ENCODE measurements around the gene MRPS35.
"Not testable (repeated sequence)": the region's sequence is repeated elsewhere in the genome, so short reads cannot be mapped to it uniquely, and the experiment has no call there.

Gene MRPS35

DNA sequence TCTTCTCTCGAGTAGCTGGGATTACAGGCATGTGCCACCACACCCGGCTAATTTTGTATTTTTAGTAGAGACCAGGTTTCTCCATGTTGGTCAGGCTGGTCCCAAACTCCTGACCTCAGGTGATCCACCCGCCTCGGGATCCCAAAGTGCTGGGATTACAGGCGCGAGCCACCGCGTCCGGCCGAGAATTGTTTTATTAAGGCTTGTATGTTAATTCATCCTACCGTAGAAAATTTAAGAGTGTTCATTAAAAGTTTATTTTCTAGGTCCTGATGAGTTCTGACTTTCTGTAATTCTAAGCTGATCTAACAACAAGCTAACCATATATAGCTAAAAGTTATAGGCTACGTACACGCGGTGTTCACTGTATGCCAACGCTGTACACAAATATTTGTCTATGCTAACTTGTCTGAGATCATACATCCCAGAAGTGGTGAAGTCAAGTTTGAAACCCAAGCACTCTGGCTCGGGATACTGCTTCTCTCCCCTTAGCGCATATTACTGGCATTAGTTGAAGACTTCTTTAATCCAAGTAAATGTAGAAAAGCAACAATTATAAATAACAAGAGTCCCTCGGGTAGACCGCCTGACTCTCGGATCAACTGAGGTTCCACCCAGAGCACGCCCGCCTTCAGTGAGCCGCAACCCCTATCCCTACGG, 570 bp upstream of the MRPS35 start:
- no peak for DNase-seq

DNA sequence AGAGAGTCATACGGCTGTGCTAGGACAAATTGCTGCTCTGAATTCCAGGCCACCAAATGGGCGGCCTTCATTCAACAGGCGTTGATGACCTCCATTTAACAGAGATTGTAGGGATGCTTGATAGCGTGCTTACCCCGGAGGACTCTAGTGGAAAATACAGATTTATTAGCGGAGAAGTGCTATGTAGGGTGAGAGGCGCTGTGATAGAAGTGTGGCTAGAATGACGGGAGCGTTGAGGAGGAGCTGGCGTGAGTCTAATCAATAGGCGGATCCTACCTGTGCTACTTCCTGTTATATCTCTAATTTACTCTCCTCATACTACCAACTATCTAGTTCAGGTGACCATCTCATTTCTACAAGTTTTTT, 668 bp downstream of the MRPS35 start:
- peak; percentile 24 for DNase-seq

DNA sequence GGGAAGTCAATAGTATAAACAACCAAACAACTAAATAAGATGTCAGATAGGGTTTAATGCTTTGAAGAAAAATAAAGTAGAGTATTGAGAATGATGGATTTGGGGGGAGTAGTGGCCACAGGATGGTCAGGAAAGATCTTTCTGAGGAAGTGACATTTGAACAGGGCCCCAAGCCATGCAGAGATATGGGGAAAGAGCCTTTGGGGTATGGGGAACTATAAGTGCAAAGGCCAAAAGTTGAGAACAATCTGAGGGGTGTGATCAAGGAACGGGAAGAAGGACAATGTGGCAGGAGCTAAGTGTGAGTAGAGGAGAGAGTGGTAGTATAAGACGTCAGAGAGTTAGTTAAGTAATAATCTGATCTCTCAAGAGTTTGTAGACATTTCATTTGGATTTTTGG, 1.3 kb downstream of the MRPS35 start:
- DNase-seq: peak; percentile 74

DNA sequence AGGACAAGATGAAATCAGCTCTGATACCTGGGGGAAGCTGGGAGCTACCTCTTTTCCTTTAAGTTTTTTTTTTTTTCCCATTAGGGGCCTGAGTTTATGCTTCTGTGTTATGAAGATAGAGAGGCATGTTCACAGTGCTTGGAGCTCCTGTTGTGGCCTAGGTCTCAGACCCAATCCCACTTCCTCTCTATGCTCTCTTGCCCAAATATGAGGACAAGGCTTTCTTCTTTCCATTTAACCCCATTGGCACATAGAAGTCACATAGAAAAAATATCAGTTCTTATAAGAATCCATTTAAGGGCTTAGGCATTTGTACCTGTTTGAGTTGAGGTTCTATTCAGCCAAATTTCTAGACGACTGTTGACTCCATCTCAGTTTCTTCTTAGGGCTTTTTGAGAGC, 12.6 kb downstream of the MRPS35 start:
- DNase-seq: peak; percentile 10

DNA sequence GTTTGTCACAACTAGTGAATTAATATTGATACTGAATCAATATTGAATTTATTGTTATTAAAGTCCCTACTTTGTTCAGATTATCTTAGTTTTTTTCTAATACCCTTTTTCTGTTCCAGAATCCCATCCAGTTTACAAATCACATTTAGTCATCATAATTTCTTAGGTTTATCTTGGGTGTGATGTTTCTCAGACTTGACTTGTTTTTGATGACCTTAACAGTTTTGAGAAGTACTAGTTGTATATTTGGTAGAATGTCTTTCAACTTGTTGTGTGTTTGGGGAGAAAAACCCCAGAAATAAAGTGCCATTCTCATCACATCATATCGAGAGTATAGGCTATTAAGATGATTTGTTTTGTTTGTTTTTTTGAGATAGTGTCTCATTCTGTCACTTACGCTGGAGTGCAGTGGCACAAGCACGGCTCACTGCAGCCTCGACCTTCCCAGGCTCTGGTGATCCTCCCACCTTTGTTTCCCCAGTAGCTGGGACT, 19.5 kb downstream of the MRPS35 start:
- DNase-seq: no peak

DNA sequence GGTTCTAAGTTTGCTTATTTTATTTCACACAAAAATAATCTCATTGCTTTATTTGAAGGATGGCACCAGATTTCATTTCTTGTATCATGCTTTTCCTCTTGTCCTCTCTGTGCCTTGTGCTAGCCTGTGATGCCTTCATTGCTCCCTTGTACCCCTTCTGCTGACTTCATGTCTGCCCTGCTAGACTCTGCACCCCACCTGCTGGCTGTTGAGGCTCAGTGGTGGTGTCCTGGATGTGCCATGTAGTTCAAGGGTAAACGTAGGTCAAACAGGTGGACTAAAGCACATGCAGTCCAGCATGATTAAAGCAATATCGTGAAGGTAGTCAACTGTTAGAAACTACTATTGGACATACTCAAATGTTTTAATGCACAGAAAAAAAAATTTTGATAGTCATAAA, 21.6 kb downstream of the MRPS35 start:
- no peak for DNase-seq

DNA sequence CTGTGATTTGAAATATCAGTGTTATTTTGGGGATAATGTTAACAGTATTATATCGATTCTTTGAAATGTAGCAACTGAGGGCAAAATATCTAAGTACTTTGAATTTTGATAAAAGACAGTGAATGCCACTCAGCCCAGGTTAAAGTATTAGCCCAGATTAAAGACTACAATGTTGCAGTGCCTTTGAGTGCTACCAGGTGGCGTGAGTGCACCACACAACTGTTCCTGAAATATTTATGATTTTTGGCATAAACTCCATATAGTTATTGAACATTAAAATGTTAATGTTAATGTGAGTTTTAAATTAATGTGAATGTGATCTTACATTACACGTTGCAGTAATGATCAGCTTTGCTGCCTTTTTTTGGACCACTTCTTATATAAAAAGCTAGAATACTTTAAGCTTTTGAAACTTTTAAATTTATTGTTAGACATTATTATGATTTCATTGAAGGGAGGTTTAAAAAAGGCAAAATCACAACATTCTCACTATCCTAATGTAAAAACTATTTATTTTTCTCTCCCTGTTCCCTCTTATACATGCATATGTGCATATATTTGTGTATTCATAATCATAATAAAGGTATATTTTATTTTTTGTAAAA, 22.5 kb downstream of the MRPS35 start:
- peak; percentile 18 for DNase-seq

DNA sequence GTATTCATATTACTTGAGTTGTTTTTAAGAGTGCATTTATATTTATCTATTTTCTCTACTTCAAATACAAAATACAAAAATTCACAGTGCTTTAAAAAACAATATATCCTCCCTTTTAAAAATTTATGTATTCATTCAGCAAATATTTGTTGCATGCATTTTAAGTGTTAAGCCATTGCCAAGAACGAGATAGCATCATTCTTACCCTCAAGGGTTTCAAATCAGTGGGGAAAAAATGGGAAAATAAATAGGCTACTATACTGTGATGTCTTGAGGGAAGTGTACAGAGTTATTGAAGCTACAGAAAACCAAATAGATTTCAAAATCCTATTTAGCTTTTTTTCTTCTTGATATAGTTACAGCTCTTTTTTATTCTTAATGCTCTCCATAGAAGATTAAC, 23.2 kb downstream of the MRPS35 start:
- DNase-seq: no peak

DNA sequence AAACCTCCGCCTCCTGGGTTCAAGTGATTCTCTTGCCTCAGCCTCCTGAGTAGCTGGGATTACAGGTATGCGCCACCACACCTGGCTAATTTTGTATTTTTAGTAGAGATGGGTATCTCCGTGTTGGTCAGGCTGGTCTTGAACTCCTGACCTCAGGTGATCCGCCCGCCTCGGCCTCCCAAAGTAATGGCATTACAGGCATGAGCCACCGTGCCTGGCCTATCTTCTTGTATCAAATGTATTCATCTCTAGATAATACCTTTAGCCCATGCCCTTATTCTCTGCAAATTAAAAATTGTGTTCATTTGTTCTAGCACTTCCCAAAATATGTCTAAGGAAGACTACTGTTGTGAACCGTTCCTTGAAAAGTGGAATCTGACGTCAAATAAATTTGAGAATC, 23.7 kb downstream of the MRPS35 start:
- DNase-seq: not testable (repeated sequence)

DNA sequence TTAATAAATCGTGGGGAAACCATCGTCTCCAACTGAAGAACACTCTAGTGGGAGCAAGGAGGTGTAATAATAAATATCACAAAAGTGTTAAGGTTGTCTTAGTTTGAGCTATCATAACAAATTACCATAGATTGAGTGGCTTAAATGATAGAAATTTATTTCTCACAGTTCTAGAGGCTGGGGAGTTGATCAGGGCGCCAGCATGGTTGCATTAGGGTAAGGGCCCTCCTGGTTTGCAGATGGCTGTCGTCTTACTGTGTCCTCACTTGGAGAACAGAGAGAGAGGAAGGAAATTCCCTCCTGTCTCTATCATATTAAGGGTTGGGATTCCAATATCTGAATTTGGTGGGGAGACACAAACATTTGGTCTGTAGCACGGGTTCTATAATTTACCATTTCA, 33.0 kb downstream of the MRPS35 start:
- no peak for DNase-seq

DNA sequence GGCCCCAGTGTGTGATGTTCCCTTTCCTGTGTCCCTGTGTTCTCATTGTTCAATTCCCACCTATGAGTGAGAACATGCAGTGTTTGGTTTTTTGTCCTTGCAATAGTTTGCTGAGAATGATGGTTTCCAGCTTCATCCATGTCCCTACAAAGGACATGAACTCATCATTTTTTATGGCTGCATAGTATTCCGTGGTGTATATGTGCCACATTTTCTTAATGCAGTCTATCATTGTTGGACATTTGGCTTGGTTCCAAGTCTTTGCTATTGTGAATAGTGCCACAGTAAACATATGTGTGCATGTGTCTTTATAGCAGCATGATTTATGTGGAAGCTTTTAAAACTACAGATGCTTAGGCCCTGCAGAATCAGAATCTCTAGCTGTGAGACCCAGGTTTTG, 35.1 kb downstream of the MRPS35 start:
- DNase-seq: not testable (repeated sequence)

DNA sequence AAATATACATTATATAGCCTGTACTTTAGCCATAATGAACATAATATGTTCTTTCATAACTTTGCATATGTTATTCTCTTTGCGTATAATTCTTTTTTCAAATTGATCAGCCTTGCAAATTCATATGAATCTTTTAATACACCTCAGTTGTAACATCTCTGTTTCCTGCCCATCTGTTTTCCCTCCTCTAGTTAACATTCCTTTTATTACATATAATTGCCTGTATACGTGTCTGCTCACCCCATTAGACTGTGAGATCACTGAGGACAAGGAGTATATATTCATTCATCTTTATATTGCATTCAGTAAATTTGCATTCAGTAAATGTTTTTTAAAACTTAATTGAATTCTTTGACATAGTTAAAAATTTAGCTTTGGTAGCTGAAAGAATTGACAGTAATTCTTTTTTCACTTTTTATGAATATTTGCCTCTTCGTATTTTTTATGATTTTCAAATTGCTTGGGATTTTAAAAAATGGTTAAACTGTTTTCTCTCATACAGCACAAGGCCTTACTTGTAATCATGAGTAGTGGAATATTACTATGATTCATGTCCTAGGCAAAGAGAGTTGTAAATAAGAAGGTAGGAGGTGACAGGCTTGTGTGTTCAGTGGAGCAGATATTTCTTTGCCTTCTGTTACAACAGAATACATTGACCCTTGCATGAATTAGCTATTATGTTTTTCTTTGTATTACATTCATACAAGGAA, 36.6 kb downstream of the MRPS35 start:
- DNase-seq: no peak

DNA sequence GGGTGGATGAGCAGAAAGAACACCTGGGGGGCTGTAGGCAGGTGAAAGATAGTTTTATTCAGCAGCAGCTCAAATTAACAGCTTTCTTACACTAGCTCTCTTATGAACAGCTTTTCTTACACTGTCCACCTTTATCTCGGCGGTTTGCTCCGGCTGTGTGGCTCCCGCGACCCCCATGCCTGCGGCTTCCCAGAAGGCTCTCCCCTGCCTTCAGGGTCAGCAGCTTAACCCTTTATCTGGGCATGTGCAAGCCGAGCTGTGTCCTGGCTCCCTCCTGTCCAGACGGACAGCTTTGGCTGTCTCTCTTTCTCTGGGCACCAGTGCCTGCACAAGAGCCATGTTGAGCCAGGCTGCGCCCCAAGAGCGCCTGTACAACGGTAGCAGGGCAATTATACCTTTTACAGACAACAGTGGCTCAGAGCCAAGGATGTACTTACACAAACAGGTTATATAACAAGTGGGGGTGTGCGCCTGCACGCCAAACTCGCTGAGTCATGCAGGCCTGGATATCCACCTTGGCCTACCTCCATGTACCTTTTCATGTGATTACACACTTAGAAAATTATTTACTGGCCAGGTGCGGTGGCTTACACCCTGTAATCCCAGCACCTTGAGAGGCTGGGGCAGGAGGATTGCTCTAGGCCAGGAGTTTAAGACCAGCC, 40.9 kb downstream of the MRPS35 start:
- DNase-seq: no peak

DNA sequence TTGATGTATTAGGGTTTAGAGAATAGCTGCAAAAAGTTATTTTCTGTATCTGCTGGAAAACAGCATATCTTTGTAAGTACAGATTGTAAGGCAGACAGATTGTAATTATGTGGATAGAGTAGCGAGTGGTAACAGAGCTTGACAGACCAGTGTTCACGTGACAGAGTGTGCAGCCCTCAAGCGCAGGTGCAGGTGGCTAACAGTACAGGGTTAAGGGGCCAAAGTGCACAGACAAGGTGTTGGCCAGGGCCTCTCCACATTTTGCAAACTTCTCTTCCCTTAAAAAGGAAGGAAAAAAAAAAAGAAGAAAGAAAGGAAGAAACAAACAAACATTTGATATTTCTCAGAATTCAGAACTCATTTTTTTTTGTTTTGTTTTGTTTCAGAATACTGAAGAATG, 44.2 kb downstream of the MRPS35 start:
- DNase-seq: no peak

DNA sequence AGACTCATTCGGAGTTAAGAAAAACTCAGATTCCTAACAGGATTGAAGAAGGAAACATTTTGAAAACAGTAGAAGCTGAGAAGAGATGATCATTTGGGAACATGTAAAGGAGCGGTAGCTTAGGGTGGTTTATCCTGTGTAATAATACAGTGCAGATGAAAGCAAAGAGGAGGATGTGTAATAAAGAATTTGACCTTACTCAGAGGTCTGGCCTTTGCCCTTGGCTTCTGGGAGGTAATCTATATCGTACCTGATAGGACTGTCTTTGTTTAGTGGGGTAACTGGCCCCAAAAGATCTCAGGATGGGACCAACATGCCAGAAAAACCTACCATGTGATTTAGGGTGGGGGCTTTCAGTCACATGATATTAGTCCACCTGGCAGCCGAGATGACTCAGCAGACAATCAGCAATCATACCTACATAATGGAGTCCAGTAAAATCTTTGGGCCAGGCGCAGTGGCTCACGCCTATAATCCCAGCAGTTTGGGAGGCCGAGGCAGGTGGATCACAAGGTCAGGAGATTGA, 46.1 kb downstream of the MRPS35 start:
- DNase-seq: no peak

DNA sequence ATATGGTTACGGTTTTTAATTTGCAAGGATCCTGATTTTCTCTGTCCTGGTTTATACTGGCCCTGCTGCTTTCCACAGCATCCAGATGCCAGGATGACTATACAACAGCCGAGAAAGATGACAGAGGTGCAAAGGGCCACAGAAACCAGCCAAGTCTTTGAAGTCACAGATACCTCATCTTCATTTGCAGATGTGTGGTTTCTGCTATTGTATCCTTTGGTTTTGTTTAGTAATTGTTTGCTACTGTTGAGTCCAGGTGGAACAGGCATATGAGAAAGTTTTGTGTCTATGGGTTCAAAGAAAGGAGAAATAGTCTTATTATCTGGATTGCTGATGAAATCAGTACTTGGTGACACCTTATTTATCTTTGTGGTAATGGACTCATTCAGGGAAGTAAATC, 52.1 kb downstream of the MRPS35 start:
- DNase-seq: no peak

DNA sequence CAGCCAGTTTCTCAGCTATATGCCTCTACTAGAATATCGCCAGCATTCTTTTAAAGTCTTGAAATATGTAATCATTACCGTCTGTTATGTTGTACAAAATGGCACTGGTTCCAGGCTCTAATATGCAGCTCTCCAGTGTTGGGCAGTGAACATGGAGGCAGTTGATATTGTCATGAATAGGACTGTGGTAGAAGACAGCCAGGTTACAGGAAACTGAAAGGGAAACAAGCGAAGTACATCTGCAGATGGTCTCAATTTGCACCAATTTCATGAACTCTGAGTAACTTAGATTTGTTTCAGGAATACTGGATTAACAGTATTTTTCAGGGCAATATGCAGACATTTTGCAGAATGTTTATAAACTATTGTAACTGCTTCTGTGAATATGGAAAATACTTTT, 56.0 kb downstream of the MRPS35 start:
- DNase-seq: no peak

DNA sequence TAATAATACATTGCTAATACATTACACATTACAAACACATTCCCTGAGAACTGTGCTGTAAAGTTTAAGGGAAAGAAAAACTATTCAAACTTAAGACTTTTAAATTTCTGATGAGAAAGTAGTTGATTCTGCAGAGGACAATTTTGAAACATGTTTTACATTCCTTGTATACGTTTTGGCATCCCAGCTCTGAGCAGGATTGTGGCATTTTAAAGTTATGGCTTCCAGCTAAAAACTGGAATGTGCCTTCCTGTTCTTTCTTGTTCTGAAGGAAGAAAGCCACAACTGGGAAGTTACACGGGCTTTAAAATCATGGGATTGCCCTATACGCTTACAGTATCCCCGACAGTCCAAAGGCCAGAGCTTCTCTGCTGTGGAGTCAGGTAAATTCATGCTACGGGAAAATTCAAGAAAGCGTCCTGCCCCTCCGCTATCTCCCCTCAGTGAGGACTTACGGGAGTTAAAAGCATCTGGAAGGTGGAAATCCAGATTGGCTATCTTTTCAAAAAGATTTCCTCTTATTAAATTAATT, 58.6 kb downstream of the MRPS35 start:
- DNase-seq: no peak

DNA sequence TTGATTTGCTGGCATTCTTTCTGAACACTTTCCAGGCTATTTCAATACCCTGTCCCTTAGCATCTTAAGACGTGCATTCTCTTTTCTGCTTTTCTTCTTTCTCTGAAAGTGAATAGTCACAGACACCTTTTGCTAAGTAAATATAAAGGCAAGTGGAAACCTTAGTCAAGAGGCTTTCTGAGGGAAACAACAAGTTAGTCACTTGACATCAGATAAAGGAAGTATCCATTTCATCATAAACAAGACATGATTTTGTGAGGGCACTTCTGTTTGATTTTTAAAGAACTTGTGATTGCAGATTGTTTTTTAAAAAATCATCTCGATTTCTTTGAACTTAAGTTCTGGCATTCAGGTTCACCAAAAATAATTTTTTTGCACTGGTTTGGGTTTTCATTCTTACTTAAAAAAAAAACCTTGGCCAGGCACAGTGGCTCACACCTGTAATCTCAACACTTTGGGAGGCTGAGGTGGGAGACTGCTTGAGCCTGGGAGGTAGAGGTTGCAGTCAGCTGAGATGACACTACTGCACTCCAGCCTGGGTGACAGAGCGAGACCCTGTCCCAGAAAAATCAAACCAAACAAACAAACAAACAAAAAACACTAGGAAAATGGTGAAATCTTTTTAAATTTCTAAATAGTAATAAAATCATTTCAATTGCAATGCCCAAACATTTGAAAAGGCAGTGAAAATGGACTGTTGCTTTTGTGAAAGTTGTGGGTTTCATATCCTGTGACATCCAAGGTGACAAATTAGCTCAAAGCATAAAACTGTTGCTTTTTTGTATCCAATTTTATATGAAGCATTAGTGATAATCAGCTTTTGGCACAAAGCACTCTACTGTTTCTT, 61.1 kb downstream of the MRPS35 start:
- DNase-seq: no peak

DNA sequence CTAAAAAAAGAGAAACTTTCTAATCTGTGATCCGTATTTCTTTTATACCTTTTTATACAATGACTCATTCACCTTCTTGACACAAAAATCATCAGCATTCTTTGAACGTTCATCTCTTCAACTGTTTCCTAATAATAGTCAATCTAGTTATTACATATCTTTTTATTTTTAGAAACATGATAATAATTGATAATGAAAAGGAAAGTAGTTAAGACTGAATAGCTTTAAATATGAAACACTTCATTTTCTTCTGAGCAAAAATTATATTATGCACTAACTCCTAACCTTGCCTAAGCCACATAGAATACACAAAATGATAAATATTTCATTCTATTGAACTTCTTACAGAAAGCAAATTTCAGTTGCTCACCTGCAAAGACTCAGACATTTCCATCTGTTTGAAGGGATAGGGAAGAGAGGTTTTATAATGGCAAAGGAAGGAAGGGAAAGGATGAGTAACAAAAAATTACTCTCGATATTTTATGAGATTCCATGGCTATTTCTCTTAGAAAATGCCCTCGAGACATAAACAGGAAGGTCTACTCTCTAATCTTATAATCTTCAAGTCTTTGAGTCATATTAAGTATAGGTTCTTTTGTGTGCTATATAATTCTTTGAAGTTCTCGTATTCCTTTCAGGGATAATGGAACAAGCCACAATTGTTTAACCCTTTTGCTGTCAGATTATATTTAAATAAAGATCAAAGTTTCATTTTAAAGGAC, 61.9 kb downstream of the MRPS35 start:
- no peak for DNase-seq

DNA sequence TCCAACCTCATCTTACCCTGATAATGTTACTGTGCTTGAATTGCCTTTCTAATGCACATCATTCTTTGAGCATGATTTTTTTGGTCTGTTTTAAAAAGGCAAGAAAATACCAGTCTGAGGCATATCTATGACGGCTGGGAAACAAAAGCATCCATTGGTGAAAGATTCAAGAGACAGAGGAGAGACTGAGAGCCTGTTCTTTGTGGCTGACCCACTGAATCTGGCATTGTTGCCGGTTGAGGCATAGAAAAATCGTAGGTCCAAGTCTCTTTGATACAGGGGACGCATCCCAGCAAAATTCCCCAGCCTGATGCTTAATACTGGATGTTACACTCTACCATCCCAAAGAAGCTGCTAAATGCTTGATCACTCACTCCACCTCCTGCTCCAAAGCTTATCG, 66.5 kb downstream of the MRPS35 start:
- DNase-seq: no peak

DNA sequence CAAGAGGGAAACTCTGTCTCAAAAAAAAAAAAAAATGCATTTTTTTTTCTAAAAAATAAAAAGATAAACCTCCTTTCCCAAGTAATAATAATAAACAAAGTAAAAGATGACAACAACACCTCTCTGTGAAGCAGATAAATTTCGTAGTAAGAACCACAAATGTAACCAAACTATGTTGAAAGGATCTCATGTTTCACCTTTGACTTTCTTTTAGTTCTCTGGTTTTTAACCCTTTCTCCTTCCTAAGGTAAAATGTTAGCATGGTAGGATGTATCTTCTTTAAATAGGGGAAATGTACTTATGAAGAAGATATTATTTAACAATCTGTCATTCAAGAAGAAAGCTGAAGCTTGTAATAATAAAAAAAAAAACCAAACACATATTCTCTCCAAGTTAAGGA, 67.6 kb downstream of the MRPS35 start:
- DNase-seq: no peak

Data from MV-4-11 (cell line).